SW 1271 (cell line): ENCODE data around the gene NUAK1.
A peak's percentile ranks its signal among the peaks of the same experiment; 100 is the strongest.

Experiments
- DNase-seq, 2 experiments: peaks; one replicate each; lab custom pipeline; 2025; lab: John Stamatoyannopoulos, UW

Gene NUAK1

GRCh38 chr12:106138633-106139421 is at the start of gene NUAK1:
Gene NUAK1, minus strand, starts transcription at chr12:106138954. Its CDS starts 301 bp downstream, at chr12:106138653.
- DNase-seq: peak in 1 of 2 experiments; percentile 40

GRCh38 chr12:106188256-106188655 is 49.5 kb upstream of the NUAK1 start:
- DNase-seq: no peak

GRCh38 chr12:106187842-106188241 is 49.1 kb upstream of the NUAK1 start:
- DNase-seq: no peak

- no peak for DNase-seq
Measured at GRCh38 chr12:106187155-106187789, 48.5 kb upstream of the NUAK1 start.

GRCh38 chr12:106183735-106184134 is 45.0 kb upstream of the NUAK1 start:
- no peak for DNase-seq

GRCh38 chr12:106181401-106182114 is 42.8 kb upstream of the NUAK1 start:
- no peak for DNase-seq

- DNase-seq: no peak
Measured at GRCh38 chr12:106179086-106179485, 40.3 kb upstream of the NUAK1 start.

GRCh38 chr12:106178562-106178961 is 39.8 kb upstream of the NUAK1 start:
- no peak for DNase-seq

GRCh38 chr12:106176560-106176959 is 37.8 kb upstream of the NUAK1 start:
- no peak for DNase-seq

GRCh38 chr12:106174876-106175275 is 36.1 kb upstream of the NUAK1 start:
- DNase-seq: no peak

GRCh38 chr12:106173442-106173841 is 34.7 kb upstream of the NUAK1 start:
- DNase-seq: no peak

GRCh38 chr12:106171117-106171750 is 32.5 kb upstream of the NUAK1 start:
- DNase-seq: no peak

- no peak for DNase-seq
Measured at GRCh38 chr12:106170285-106170684, 31.5 kb upstream of the NUAK1 start.

- no peak for DNase-seq
Measured at GRCh38 chr12:106163712-106164111, 25.0 kb upstream of the NUAK1 start.

- no peak for DNase-seq
Measured at GRCh38 chr12:106161491-106161890, 22.7 kb upstream of the NUAK1 start.

GRCh38 chr12:106160915-106161314 is 22.2 kb upstream of the NUAK1 start:
- DNase-seq: no peak

GRCh38 chr12:106157802-106158201 is 19.0 kb upstream of the NUAK1 start:
- DNase-seq: no peak

GRCh38 chr12:106154751-106155273 is 16.1 kb upstream of the NUAK1 start:
- DNase-seq: no peak

GRCh38 chr12:106152334-106152733 is 13.6 kb upstream of the NUAK1 start:
- DNase-seq: no peak

GRCh38 chr12:106150555-106150954 is 11.8 kb upstream of the NUAK1 start:
- no peak for DNase-seq

GRCh38 chr12:106149096-106149784 is 10.5 kb upstream of the NUAK1 start:
- DNase-seq: no peak

- no peak for DNase-seq
Measured at GRCh38 chr12:106147956-106148355, 9.2 kb upstream of the NUAK1 start.
